T-helper 1 cell treated with Interleukin-12 subunit alpha and Interleukin-12 subunit beta and Interleukin-4 antibody, amounts not matched to agents 30 μg/mL and 1 μg/mL, for 36 hours (primary cell): Measurements from ENCODE around the gene METTL24.
"Not testable (repeated sequence)": the region's sequence is repeated elsewhere in the genome, so short reads cannot be mapped to it uniquely, and the experiment has no call there.

Experiments
- H3K27ac Mint-ChIP-seq: one replicate; pipeline ENCODE4 v1.8.0; 2021; ENCODE audit warnings: mild to moderate bottlenecking, mixed read lengths
- H3K27me3 Mint-ChIP-seq: one replicate; pipeline ENCODE4 v1.8.0; 2021; ENCODE audit warnings: low read depth, mixed read lengths
- H3K36me3 Mint-ChIP-seq: one replicate; pipeline ENCODE4 v1.8.0; 2021; ENCODE audit warnings: low read depth, mixed read lengths
- H3K4me1 Mint-ChIP-seq: one replicate; pipeline ENCODE4 v1.8.0; 2021; ENCODE audit warnings: low read depth, mixed read lengths
- H3K4me3 Mint-ChIP-seq: one replicate; pipeline ENCODE4 v1.8.0; 2021; ENCODE audit warnings: mild to moderate bottlenecking, moderate library complexity, mixed read lengths
- H3K9me3 Mint-ChIP-seq: one replicate; pipeline ENCODE4 v1.8.0; 2021; ENCODE audit warnings: mixed read lengths

METTL24 gene

DNA sequence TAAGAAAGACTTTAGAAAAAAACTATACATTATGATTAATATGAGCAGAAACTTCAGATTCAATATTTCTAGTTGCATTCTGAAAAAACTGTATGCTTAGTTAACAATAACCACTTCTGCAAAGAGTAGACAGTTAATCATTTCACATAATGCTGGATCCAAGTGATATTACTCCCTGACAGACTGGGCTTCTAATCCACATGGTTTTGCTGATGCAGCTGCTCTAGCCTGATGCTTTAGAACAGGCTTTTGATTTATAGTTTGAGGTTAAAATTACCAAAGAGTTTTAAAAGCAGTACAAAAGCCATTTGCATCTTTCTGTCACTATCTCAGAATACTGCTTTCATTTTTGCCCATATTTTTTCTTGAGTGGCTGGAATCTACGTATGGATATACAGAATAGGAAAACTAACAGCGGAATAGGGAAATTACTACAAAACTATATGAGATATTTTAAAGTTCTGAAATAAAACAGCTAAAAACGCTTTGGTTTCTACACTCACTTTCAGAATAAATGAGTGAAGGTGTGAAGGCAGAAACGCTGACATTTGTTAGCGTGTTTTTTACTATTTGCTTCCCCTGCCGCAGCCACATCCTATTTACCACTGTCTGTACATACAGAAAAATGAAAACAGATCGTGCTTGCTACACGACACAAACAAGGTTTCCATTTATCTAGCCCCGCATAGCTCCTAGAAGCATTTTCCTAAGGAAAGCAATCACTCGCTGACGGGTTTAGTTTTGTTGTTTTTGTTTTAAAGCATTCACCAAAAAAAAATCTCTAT, 61.7 kb downstream of the METTL24 start:
- Mint-ChIP-seq H3K36me3 (no peaks in the 10 kb centered on the region), H3K27ac (no peak overlapping the region), H3K4me1 (peaks cover 4% of the 10 kb centered on the region), H3K27me3 (peaks cover 16% of the 10 kb centered on the region), H3K4me3 (peak overlapping the region; percentile 43), H3K9me3 (no peaks in the 10 kb centered on the region)

DNA sequence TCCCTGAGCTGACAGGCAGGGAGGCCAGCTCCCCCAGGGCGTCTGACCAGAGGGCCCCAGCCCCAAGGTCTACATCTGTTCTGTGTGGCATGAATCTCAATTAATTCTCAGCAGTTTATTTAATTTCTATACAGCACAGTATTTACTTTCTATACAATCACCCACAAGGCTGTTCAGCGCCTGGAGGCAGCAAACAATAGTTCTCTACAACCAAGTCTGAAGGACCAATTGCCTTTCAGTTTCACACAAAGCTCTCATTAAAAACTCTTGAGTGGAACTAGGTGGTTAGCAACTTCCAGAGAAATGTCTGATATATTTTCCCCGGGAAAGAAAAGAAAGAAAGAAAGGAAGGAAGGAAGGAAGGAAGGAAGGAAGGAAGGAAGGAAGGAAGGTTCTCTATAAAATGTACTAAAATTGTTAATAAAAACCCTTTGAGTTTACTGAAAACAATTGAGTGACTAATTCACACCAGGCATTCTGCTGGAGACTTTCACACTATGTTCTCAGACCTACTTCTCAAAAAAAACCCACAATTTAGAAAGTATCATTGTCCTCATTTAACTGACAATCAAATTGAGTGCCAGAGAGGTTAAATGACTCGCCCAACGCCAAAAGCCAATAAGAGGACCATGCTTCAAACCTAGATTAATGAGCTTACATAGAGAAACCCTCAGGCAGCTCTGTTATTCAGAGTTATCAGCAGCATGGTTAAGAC, 62.5 kb downstream of the METTL24 start:
- peak overlapping the region; percentile 39 for H3K4me3 Mint-ChIP-seq
- peaks cover 16% of the 10 kb centered on the region for H3K27me3 Mint-ChIP-seq
- H3K27ac Mint-ChIP-seq, result no peak overlapping the region
- peaks cover 4% of the 10 kb centered on the region for H3K4me1 Mint-ChIP-seq
- no peaks in the 10 kb centered on the region for H3K9me3 Mint-ChIP-seq
- no peaks in the 10 kb centered on the region for H3K36me3 Mint-ChIP-seq

DNA sequence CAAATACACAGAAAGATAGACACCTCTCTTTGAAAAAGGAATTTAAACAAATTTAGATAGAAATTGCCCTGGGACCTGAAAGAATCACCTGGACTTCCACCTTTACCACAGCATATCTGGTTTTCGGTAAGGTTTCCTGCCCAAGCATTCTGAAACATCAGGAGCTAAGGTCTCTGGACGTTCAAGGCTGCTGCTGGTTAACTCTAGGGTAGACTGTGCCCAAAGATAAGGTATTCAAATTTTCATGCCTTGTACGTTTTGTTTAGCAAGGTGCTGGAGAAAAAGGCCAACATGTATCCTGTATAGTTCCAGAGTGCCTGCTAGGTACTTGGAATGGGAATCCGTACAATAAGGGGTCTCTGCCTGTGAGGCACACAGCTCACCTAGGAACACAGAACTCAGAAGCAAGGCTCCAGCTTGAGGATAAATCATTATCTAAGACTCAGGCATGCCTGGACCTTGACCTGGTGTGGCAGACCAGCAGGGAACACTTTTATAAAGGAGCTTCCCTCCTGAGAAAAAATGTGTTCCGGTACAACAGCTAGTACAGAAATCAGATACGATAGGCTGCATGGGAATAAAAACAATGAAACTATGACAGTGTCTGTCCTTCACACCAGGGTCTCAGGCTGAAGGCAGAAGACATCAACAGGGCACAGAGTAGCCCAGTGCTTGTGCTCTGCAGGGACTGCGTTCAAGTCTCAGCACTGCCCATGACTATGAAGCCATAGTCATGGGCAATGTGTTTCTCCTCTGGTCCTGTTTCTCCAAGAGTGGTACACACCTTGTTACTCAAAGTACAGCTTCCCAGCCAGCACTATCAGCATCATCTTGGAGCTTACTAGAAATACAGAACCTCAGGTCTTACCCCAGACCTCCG, 70.4 kb downstream of the METTL24 start:
- Mint-ChIP-seq H3K4me3 (no peak overlapping the region), H3K9me3 (no peaks in the 10 kb centered on the region), H3K36me3 (no peaks in the 10 kb centered on the region), H3K4me1 (no peaks in the 10 kb centered on the region), H3K27ac (no peak overlapping the region), H3K27me3 (peaks cover 13% of the 10 kb centered on the region)

DNA sequence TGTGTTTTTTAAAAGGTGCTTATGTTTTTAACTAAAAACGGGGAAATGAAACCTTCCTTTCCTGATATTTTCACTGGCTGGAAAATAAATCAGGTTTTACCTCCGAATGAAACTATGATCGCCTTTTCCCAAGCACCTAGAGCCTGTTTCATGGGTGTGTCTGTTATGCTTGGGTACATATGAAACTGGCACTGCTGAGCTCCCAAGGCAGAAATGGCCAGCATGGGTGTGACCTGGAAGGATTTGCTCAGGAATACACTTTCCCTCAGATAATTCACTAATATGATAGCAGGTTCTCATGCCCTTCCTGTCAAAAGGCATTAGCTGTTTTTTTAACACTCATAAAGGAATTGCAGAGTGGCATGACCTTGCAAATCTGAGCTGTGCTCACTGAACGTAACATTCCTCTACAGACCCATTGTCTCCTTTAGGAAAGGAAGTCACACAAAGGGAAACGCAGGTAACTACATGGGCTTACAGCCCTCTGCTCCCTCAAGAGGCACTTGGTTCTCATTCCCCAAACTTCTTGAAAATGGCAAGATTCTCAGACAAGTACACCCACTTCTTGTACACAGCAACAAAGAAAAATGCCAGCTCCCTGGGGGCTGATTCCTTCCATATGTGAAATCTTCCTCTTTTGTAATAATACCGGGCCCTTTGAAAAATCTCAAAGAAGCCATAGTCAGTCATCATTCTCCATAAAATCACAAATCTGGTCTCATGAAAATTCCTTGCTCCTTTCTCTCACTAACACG, 72.7 kb downstream of the METTL24 start:
- no peaks in the 10 kb centered on the region for H3K4me1 Mint-ChIP-seq
- no peaks in the 10 kb centered on the region for H3K36me3 Mint-ChIP-seq
- H3K9me3 Mint-ChIP-seq, result no peaks in the 10 kb centered on the region
- H3K27ac Mint-ChIP-seq, result no peak overlapping the region
- peaks cover 13% of the 10 kb centered on the region for H3K27me3 Mint-ChIP-seq
- no peak overlapping the region for H3K4me3 Mint-ChIP-seq

DNA sequence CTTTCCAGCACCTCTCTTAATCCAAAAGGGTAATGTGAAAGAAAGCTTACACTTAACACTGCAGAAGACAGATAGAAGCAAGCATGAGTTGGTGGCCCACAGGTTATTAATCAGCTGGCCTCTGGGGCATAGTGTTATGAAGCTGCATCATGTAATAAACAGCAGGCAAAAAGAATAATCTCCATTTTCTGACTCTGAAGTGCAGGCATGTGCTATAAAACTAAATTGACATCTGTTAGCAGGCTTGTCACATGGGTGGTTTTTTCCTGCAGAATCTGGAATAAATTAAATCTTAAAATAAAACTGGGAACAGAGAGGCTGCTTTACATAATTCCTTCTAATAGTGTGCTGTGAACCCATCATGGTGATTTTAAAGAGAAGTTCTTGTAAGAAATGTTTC, 73.3 kb downstream of the METTL24 start:
- Mint-ChIP-seq H3K4me3 (no peak overlapping the region), H3K4me1 (no peaks in the 10 kb centered on the region), H3K27me3 (peaks cover 13% of the 10 kb centered on the region), H3K27ac (no peak overlapping the region), H3K36me3 (no peaks in the 10 kb centered on the region), H3K9me3 (no peaks in the 10 kb centered on the region)

DNA sequence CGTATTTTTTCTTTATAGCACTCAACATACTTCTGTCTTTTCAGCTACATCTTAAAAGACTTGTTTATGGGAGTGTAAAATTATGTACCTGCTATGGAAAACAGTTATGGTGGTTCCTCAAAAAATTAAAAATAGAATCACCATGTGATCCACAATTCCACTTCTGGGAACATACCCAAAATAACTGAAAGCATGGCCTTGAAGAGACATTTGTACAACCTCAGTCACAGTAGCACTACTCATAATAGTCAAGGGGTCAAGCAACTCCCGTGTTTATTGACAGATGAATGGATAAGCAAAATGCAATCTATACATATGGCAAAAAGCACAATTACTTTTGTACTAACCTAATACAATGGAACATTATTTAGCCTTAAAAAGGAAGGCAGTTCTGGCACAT, 74.5 kb downstream of the METTL24 start:
- Mint-ChIP-seq H3K4me1 (no peaks in the 10 kb centered on the region), H3K27ac (no peak overlapping the region), H3K36me3 (no peaks in the 10 kb centered on the region), H3K9me3 (no peaks in the 10 kb centered on the region), H3K27me3 (peaks cover 4% of the 10 kb centered on the region), H3K4me3 (no peak overlapping the region)

DNA sequence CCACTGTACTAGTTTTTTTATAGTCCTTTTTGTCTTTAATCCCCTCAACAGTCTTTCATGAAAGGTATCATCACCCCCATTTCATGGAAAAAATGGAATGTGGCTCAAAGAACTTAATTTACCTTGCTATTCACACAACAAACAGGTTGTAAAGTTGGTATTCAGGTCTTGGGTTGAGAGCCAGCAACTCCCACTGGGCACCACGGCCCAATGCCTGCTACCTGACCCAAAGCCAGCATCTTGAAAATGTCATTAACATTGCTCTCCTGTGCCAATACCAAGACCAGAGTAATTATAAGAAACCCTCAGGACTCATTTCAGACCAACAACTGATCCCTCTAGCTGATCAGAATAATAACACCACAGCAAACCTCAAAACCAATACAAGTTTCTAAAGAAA, 75.7 kb downstream of the METTL24 start:
- H3K4me3 Mint-ChIP-seq, result no peak overlapping the region
- no peaks in the 10 kb centered on the region for H3K36me3 Mint-ChIP-seq
- no peaks in the 10 kb centered on the region for H3K27me3 Mint-ChIP-seq
- H3K4me1 Mint-ChIP-seq, result no peaks in the 10 kb centered on the region
- no peak overlapping the region for H3K27ac Mint-ChIP-seq
- no peaks in the 10 kb centered on the region for H3K9me3 Mint-ChIP-seq

DNA sequence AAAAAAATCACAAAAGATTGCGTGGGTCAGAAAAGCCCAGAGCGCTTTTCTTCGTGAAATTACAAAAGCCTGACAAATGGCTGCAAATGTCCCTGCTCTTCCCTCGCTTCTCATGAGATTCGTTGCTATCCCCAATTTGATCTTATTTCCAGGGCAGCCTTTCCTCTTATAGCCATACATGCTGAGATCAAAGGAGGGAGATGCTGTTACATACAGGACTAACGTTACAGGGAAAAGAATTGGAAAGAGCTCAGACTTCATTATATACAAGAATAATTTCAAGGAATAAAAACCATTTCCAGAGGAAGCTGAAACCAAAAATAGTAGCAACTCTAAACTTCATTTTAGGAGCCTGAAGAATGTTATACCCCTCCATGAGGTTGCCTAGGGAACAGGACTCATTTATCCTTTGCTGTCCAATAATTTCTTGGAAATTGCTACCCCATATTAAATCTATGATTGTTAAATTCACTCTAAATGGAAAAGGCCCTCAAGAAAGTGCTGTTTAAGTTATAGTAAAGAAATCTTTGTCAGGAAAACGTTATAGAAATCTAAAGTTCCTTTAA, 81.0 kb downstream of the METTL24 start:
- Mint-ChIP-seq H3K9me3 (no peaks in the 10 kb centered on the region), H3K36me3 (no peaks in the 10 kb centered on the region), H3K4me1 (no peaks in the 10 kb centered on the region), H3K27ac (no peak overlapping the region), H3K27me3 (peaks cover 7% of the 10 kb centered on the region), H3K4me3 (no peak overlapping the region)

DNA sequence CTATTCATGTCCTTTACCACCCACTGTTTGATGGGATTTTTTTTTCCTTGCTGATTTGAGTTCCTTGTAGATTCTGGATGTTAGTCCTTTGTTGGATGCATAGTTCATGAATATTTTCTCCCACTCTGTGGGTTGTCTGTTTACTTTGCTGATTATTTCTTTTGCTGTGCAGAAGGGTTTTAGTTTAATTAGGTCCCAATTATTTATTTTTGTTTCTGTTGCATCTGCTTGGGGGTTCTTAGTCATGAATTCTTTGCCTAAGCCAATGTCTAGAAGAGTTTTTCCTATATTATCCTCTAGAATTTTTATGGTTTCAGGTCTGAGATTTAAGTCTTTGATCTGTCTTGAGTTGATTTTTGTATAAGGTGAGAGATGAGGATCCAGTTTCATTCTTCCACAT, 85.4 kb downstream of the METTL24 start:
- H3K36me3 Mint-ChIP-seq, H3K4me3 Mint-ChIP-seq, H3K27me3 Mint-ChIP-seq, H3K4me1 Mint-ChIP-seq, H3K27ac Mint-ChIP-seq, H3K9me3 Mint-ChIP-seq: not testable (repeated sequence)

DNA sequence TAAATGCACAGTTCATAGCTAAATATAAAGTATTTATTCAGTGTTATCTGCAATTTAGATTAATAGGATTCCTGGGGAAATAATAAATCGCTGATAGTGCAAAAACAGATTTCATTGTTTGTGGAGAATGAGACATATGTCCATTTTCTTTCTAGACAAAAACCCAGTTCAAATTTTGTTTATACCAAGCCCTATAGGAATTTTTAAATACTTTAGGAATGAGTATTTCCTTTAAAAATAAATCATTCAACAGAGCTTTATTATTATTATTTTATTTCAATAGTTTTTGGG, 86.5 kb downstream of the METTL24 start:
- Mint-ChIP-seq H3K36me3 (no peaks in the 10 kb centered on the region), H3K4me3 (no peak overlapping the region), H3K27me3 (peaks cover 7% of the 10 kb centered on the region), H3K27ac (no peak overlapping the region), H3K9me3 (no peaks in the 10 kb centered on the region), H3K4me1 (no peaks in the 10 kb centered on the region)

DNA sequence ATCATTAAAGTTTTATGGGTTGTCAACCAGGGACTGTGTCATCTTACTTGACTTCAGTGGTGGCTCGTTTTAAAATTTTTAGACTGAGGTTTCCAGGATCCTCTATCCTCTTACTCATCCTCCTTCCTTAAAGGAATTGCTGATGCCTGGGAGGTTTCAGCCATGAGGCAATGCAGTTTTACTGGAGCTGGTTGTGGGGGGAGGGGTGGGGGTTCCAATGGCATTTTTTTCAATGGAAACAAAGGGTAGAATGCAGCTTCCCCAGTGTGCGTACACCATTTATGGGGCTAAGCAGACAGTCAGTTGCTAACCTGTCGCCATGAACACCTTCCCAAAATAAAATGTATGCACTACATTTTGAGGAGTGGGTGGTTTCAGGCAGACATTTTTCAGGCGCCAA, 88.0 kb downstream of the METTL24 start:
- Mint-ChIP-seq H3K9me3 (no peaks in the 10 kb centered on the region), H3K27me3 (peaks cover 7% of the 10 kb centered on the region), H3K4me1 (no peaks in the 10 kb centered on the region), H3K4me3 (no peak overlapping the region), H3K36me3 (no peaks in the 10 kb centered on the region), H3K27ac (no peak overlapping the region)

DNA sequence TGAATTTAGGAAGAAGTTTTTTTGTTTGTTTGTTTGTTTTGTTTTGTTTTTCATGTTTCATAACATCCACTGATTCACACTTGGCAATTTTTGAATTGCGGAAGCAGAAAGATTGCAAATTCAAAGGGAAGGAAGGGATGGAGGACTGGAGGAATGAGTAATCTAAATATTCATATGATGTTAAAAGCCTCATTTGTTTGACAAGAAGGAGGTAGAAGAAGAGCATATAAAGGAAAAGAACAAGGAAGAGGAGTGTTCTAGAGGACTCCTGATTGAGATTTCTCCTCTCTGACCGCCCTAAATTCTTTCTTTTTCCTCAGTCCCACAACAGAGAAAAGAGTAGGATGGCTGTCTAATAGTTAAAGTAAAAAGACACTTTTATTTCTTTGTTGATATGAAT, 88.5 kb downstream of the METTL24 start:
- H3K27me3 Mint-ChIP-seq, result peaks cover 7% of the 10 kb centered on the region
- H3K36me3 Mint-ChIP-seq, result no peaks in the 10 kb centered on the region
- H3K27ac Mint-ChIP-seq, result no peak overlapping the region
- H3K4me1 Mint-ChIP-seq, result no peaks in the 10 kb centered on the region
- no peaks in the 10 kb centered on the region for H3K9me3 Mint-ChIP-seq
- no peak overlapping the region for H3K4me3 Mint-ChIP-seq

DNA sequence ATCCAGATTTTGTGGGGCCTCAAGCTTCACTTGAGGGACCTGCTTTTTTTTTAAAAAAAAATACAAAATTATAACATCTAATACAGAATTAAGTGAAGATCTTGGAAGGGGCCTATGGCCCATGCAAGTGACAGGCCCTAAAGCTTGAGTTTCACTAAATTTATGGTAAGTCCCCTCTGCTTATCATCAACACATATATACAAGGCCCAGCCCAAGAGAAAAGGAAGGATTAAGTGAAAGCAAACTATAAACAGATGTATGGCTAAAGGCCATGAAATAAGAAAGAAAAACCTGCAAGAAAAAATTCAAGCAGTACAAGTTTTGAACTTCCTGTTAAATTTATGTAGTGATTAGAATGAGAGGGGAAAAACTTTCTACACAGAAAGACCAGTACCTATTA, 91.2 kb downstream of the METTL24 start:
- Mint-ChIP-seq H3K4me1 (no peaks in the 10 kb centered on the region), H3K27ac (no peak overlapping the region), H3K4me3 (no peak overlapping the region), H3K9me3 (no peaks in the 10 kb centered on the region), H3K36me3 (no peaks in the 10 kb centered on the region), H3K27me3 (no peaks in the 10 kb centered on the region)

DNA sequence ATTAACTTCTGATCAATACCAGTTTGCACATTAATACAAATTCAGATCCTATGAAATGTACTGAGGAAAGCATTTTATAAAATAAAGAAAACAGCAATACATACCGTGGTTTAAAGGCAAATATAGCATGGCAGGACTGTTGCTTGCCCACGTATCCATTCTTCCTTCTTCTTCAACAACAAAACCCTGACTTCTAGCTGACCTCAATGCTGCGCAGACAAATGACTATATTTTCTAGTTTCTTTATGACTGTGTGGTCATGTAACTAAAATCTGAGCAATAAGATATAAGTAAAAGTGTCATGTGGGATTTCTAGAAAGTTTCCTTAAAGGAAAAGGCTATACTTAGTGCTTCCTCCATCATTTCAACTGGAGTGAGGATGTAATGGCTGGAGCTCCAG, 92.9 kb downstream of the METTL24 start:
- H3K27ac Mint-ChIP-seq, result no peak overlapping the region
- H3K4me3 Mint-ChIP-seq, result no peak overlapping the region
- no peaks in the 10 kb centered on the region for H3K4me1 Mint-ChIP-seq
- no peaks in the 10 kb centered on the region for H3K36me3 Mint-ChIP-seq
- H3K27me3 Mint-ChIP-seq, result no peaks in the 10 kb centered on the region
- no peaks in the 10 kb centered on the region for H3K9me3 Mint-ChIP-seq
